Erythroblast (primary cell): ENCODE results near the gene MACROD2.

Experiments
- GATA1 ChIP-seq: IDR thresholded peaks from 2 replicates; pipeline ENCODE4 v1.6.1; 2011; ENCODE audit warnings: low read depth, mild to moderate bottlenecking, control low read depth, low read length, moderate library complexity
- POLR2A ChIP-seq: IDR thresholded peaks from 2 replicates; pipeline ENCODE4 v1.6.1; 2011; ENCODE audit warnings: mild to moderate bottlenecking, low read length

GRCh38 chr20:15619341-15619740 lies 1624.0 kb downstream of the MACROD2 start:
- TF ChIP-seq POLR2A (no peak), GATA1 (no peak)
